T1000 (cell line): ENCODE measurements around the gene KIF12.
A peak's percentile ranks its signal among the peaks of the same experiment; 100 is the strongest.
"Not testable (repeated sequence)": the region's sequence is repeated elsewhere in the genome, so short reads cannot be mapped to it uniquely, and the experiment has no call there.

Source experiments
- DNase-seq: peaks from one replicate; lab custom pipeline; 2025; ENCODE audit warnings: mixed read lengths; lab: John Stamatoyannopoulos, UW

Gene KIF12

DNA sequence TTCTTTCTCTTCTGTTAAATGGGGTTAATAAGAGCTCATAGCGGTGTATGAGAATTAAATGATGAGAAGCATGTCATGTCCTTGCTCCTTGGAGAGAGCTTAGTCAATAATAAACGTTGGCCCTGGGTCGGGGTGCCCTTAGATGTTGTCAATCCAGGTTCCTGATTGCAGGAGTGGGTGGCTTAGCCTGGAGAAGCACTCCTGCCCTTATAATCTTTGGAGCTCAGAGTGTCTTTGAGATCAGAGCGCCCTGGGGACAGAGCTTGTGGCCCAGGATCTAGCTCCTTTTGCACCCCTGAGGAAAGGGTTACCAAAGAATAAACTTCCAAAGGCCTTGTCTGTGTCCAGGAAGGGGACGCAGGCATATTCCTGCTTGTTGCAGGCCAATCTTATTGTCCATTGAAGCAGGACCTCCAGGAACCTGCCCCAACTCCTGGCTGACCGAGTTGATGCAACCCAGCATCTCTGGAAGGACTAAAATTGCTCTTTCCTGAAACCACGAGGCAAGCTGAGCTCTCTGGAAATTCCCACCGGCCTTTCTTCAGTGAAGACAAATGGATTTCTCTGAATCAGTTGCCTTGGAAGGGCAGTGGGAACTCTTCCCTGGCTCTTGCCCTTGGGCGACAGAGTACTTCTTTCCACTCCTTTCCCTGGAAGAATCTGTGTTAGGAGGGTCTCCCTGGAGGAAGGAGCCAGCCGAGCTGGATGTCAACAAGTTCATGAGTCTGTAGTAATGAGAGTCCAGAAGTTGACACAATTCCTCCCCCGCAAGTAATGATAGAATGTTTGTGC is 14.6 kb downstream of the KIF12 start:
- no peak for DNase-seq

- DNase-seq = no peak
Measured at GRCh38 chr9:114083666-114084065, 15.4 kb downstream of the KIF12 start.

- not testable (repeated sequence) for DNase-seq
Measured at GRCh38 chr9:114082763-114083412, 16.2 kb downstream of the KIF12 start.

GRCh38 chr9:114082017-114082762 is 16.9 kb downstream of the KIF12 start:
- DNase-seq = peak; percentile 79

DNA sequence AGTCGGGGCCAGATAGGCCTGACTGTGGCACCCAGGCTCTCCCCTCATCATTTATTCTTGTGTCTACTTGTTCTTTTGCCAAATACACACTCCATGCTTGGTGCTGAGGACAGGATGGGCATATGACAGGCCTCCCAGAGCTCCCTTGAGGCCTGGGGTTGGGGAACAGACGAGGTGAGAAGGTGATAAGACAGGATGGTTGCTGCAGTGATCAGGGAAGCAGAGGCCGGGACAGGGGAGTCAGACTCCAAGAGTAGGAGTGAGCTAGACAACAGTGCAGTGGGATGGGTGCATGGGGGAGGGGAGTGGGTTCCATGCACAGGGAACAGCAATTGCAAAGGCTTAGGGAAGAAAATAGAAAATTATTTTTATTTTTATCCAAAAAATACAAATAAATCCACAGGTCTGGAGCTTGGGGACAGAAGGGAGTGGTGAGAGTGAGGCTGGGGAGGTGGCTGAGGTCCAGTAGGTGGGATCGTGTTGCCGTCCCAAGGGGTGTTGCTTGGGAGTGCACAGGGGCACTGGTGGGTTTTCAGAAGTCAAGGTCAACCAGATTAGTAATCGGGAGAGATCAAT is 17.6 kb downstream of the KIF12 start:
- no peak for DNase-seq

GRCh38 chr9:114080773-114081440 is 18.2 kb downstream of the KIF12 start:
- no peak for DNase-seq

GRCh38 chr9:114080195-114080772 is 18.8 kb downstream of the KIF12 start:
- no peak for DNase-seq

- no peak for DNase-seq
Measured at GRCh38 chr9:114078781-114079156, 20.3 kb downstream of the KIF12 start.

DNA sequence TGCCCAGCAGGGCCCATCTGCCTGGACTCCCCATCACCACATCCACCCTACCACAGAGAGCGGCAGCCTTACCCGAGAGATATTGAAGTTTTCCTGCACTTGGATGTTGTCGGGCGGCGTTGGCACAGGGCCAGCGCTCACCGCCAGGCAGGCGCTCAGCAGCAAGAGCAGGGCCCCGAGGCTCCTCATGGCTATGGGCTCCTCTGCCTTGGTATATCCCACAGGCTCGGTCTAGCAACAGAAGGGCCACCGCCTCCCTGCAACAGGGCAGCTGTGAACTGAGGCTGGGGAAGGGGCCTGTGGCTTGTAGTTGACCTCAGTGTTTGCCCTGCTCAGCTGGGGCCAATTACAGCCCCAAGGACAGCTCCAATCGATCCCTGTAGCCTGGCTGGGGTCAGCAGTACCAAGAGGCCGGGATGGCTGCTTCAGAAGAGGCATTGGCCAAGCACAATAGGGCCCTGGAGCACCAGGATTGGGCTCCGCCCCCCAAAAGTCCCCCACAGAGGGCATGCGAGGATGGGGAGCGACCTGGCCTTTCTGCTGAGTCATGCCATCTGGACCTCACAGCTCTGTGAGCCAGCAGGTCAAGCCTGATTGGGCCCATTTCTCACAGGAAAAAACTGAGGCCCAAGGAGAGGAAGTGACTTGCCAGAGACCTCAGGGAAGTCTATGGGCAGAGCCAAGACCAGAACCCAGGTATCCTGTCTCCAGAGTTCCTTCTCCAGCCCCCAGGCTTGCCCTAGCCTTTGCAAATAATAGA is 20.9 kb downstream of the KIF12 start, which contains the start of gene AMBP:
TSS of gene AMBP (minus strand) at position 280 of the 760 bp plus-strand sequence. CDS start at position 189, 91 bp downstream.
- DNase-seq = no peak

GRCh38 chr9:114077162-114077837 is 21.8 kb downstream of the KIF12 start:
- DNase-seq = no peak

- no peak for DNase-seq
Measured at GRCh38 chr9:114076237-114077161, 22.6 kb downstream of the KIF12 start.

- no peak for DNase-seq
Measured at GRCh38 chr9:114075602-114076001, 23.5 kb downstream of the KIF12 start.

- no peak for DNase-seq
Measured at GRCh38 chr9:114072184-114073140, 26.6 kb downstream of the KIF12 start.

GRCh38 chr9:114071197-114071795 is 27.8 kb downstream of the KIF12 start:
- DNase-seq = no peak

- DNase-seq = no peak
Measured at GRCh38 chr9:114070188-114071103, 28.6 kb downstream of the KIF12 start.

DNA sequence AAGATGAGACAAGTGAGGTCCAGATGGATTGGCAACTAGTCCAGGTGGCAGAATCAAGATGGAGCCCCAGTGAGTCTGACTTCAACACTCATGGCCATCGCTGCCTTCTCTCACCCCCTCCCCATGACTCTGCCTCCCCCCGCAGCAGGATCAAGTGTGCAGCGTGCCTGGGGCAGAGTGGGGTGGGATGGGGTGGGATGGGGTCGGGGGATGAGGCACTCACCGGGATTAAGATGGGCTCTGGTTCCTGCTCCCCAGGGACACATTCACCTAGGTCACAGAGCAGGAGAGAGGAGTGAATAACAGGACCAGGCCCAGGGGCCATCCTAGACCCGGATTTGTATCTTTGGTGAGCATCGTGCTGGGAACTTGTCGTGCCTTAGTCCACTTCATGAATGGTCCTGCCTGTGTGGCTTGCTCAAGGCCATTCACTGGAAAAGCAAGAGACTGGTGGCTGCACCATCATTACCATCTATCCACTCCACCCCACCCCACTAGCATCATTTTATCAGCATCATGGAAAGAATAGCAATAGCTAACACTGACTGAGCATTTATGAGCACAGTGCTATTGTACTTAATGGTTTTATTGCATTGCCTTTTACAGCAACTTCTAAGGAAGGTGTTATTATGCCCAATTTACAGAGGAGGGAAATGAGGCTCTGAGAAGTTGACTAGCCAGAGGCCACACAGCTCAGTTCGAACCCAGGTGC is 29.5 kb downstream of the KIF12 start:
- DNase-seq = no peak
